Right hindlimb (tissue), 1 donor: ENCODE results near the gene CACNA2D3.

Experiments used
- DNase-seq: peaks from one replicate; pipeline ENCODE4 v3.0.0-alpha.2; 2018

The CACNA2D3 gene

DNA sequence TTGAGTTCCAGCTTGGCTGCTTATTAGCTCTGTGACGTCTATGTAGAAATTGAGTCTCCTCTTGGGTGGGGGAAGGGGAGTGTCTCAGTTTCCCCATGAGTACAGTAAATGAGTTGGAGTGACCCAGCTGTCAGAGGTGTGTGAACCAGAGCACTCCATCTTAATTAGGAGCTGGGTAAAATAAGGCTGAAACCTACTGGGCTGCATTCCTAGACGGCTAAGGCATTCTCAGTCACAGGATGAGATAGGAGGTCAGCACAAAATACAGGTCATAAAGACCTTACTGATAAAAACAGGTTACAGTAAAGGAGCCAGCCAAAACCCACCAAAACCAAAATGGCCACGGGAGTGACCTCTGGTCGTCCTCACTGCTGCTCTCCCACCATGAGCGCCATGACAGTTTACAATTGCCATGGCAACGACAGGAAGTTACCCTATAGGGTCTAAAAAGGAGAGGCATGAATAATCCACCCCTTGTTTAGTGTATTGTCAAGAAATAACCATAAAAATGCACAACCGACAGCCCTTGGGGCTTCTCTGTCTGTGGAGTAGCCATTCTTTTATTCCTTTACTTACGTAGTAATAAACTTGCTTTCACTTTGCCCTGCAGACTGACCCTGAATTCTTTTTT is 222.4 kb downstream of the CACNA2D3 start:
- DNase-seq: no peak

DNA sequence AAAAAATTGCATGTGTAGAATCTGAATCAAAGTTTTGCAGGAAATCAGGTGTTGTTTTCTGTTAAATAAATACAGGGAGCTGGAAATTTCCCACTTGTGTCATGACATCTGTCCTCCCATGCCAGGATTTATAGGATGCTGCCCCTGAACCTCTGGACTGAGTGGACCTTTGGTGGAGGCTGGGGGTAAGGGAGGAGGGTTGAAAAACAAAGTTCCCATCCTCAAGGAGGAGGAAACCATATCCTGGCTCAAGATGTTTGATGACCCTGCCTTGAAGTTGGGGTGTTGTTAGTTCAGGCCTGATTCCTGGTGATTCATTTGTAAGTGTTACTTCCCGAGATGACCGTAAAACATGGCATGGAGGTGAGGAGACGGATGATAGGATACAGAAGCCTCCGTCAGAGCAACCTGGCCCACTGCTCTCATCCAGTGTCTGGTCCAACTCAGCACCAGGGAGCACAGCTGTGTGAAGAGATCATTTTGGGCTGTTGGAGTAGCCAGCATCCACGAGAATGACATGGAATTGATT is 223.6 kb downstream of the CACNA2D3 start:
- DNase-seq: no peak

DNA sequence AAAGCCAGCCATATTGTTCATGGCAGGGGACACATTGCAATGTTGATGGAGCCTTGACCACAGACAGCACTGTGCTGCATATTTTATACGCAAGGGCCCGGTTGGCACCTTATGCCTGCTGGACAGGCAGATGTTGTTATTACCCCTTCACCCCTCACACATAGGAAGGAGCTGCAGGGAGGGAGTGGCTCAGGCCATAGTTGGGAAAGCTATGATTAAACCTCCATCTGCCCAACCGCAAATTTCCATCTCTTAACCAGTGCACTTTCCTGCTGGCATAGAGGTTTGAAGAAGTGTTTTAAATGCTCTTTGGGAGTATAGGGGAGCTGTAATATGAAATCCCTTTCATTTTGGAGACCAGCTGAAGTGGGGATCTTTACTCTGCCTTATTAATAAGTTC is 224.7 kb downstream of the CACNA2D3 start:
- DNase-seq: no peak

DNA sequence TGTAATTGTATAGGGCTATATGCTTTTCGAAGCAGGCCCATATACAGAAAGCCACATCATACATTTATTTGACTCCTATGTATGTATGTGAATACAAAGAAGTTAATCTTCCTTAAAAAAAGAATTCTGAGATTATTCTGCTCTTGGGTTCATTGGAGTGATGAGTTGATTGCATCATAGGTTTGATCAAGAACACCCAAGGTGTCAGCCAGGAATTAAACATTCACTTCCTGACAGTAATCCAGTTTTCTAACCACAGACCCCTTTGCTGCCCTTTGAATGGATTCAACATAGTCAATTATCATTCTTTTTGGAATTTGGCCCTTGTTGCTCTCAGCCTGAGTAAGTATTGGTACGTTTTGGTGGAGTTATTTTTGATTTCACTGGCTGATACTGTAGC is 225.6 kb downstream of the CACNA2D3 start:
- no peak for DNase-seq

DNA sequence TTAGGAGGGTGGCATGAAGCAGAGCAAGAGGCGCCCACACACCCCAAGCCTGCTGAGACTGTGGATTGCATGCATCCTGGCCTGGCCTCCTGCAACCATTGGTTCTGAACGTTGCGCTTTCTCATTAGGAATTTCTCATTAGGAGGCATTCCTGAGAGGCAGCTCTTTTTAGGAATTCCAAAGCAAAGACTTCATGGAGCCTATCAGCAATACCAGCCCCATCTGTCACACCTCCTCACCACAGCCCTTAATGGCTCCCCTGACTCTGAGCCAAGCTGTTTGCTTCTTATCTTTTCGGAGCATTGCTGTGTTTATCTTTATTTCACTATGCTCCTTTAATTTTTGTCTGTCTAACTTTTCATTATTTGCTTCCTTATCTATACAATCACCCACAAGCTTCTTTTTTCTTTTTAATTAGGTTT is 226.9 kb downstream of the CACNA2D3 start:
- no peak for DNase-seq

DNA sequence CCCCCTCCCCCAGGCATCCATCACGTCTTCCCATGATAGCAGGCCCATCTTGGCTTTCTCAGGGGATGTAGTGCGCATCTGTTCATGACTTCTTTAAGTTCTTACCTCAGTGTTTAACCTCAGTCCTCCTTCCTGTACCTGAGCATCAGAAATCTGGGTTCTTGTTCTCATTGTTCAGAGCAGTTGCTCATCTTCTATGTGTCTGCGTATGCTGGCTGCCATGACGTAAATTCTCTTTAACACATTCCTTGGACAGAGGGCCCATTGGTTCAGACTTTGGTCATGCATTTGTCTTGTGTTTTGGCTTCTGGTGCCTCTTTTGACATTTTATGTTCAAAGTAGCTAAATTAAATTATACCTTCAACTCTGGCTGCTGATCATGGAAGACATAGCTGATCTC is 227.3 kb downstream of the CACNA2D3 start:
- no peak for DNase-seq

DNA sequence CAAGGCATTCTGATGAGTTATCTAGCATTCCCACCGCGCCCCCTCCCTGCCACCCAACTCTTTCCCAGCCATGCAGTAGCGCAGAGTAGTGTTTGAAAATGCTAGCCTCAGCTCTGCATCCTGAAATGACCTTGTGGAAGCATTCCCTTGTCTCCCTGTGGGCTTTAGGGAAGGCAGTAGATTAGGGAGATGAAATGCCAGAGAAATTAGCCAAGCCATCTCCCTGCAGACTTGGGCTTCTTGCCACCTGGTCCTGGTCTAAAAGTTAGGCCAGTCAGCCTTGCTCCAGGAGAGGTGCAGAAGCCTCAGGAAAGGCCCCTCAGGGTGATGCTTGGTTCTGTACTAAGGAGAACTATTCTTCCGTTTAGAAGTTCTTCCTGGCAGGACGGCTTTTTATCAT is 231.2 kb downstream of the CACNA2D3 start:
- DNase-seq: no peak

DNA sequence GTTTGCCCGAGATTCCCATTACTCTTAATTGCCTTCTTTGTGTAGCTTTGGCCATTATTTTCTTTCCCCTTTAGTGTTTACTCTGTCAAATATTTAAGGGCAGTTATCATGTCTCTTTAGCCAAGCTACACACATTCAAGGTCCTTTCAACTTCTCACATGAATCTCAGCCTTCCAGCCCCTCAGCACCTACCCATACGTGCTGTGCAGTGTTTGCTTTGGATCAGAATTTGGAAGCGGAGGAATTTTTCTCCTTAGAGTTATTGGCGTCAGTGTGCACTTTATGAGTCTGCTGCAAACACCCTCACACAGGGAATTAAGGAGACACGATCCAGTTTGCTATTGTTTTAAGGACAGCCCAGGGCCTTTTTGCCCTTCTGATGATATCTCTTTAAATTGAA is 231.6 kb downstream of the CACNA2D3 start:
- DNase-seq: peak; percentile 41

DNA sequence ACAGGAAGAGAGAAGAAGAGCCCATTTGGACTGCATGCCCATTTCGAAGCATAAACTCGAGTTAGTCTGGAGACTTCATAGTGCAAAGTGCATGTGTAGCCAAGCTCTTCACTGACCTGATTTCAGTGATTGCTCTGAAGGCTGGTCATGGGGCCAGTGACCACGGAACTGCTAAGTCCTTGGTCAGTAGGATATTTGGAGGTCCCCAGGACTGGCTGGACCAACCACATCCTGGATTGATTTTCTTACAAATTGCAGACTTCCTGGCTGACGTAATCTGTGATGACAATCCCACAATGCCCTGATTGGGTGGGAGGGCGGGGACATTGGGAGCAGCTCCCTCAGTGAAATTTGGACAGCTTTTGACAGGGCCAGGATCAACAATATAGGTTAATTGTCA is 233.4 kb downstream of the CACNA2D3 start:
- DNase-seq: no peak

DNA sequence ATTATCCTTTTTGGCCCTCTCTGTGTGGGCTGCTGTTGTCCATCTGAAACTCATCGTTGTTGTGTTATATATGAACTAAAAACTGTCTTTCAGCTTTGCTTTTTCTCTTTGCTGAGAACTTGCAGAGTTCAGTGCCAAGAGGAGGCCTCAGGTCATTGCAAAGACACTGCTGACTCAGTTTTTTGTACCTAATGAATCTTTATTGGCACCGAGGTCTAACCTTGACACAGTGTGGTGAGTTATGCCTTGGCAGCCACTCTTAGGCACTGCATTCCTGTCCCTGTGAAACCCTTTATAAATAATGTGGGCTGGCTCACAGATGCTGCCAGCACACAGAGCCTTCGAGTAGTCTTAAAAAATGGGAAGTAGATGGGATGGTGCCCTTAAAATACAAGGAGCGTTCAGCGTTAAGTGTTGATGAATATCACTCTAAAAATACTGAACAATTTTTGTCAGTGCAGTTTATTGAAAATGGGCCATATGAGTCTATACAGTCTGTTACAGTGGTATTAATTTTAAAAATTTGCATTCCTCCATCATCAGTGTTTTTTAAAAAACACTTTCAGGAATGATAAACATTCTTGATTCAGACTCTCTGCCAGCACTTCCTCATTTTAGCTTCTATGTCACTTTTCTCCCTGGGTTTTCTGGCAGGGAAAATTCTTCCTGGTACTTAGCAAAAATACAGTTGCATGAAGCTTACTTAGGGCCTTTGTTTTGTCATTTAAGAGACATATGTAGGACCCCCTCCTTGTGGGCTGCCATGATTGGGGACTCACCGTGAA is 234.1 kb downstream of the CACNA2D3 start:
- peak; percentile 47 for DNase-seq

DNA sequence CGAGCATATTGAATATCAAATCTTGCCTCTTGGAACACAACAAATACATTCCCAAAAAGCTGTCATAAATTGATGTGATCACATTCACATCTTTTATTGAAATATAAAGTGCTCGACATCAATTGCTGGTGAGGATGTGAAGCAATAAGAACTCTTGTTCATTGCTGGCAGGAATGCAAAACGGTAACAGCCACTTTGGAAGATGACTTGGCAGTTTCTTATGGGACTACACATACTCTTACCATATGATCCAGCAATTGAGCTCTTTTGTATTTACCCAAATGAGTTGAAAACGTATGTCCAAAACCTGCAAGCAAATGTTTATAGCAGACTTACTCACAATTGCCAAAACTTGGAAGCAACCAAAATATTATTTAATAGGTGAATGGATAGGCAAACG is 234.9 kb downstream of the CACNA2D3 start:
- no peak for DNase-seq

DNA sequence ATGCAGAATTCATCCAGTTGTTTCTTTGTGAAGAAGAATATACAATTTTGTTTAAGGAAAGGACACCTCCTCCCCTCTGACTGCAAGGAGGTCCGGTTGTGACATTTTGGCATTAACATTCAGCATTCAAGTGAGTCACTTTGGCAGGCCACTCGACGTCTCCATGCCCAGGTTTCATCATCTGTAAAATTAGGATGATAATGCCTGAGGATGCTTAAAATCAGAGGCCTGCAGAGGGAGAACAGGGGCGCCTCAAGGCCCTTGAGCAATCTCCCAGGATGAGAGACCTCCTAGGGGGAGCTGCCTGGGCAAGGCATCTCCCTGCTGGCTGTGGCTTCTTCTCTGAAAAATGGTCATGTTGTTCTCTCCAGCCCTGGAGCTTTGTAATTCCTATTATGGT is 236.0 kb downstream of the CACNA2D3 start:
- DNase-seq: no peak

DNA sequence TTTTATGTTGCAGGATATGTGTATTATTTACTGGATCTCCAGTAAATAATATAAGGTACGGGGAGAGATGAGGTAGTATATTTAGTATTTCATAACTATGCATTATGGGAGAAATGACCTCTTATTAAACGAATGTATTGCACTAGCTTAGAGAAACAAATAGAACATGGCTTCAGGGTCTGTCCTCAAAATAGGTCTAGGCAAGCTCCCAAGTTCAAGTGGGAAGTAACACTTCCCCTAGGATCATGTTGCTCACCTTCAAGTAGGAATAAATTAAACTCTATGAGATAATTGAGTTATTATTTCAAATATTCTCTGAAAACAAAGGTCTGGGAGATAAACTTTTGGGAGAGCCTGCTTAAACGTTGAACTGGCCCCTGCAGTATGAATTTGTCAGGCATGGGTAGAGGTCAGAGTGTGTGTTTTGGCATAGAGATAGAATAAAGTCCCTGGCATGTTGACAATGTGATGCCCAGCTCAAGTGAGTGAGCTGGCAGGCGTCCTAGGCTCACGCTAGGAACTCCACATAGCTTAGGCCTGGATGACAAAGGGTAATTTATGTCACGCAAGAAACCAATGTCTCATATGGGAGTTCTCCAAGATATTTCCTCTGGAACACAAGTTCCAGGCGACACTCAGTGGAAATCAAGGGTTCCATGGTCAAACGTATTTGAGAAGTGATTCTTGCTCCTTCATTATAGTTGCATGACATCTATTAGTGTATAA is 236.8 kb downstream of the CACNA2D3 start:
- no peak for DNase-seq

DNA sequence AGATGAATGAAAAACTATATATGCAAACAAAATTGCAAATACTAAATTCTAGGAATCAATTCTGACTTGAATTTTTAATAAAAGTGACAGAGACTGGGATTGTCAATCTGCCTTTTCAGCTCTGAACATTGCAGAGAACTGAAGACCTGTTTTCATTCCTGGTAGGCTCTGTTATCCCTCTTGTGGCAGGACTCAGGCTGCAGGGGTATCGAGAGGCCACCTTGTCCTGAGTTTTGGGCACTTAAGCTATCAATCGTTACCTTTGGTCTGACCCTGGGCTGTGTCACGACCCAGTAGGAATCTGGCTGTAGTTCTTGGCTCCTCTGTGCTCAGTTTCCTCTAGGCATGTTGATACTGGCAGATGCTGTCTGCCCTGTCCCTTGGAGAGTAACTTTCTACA is 238.0 kb downstream of the CACNA2D3 start:
- no peak for DNase-seq

DNA sequence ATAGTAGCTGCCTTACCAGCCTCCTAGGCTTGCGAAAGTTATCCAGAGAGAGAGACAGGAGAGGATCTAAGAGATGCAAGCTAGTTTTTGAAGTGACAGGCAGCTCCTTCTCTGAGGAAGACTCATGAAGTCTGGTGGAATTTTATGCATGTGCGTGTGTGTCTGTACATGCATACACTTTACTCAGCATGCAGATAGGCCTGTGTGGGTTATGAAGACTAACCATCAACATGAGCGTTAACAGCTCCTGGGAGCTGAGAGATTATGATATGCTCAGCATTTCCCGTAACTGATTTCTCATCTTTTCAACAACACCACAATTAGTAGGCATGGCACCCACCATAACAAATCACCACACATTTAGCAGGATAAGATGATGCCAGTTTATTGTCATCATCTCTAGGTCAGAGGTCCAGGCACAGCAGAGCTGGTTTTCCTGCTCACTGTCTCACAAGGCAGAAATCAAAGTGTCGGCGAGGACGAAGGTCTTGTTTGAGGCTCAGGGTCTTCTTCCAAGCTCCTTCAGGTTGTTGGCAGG is 239.5 kb downstream of the CACNA2D3 start:
- DNase-seq: no peak

DNA sequence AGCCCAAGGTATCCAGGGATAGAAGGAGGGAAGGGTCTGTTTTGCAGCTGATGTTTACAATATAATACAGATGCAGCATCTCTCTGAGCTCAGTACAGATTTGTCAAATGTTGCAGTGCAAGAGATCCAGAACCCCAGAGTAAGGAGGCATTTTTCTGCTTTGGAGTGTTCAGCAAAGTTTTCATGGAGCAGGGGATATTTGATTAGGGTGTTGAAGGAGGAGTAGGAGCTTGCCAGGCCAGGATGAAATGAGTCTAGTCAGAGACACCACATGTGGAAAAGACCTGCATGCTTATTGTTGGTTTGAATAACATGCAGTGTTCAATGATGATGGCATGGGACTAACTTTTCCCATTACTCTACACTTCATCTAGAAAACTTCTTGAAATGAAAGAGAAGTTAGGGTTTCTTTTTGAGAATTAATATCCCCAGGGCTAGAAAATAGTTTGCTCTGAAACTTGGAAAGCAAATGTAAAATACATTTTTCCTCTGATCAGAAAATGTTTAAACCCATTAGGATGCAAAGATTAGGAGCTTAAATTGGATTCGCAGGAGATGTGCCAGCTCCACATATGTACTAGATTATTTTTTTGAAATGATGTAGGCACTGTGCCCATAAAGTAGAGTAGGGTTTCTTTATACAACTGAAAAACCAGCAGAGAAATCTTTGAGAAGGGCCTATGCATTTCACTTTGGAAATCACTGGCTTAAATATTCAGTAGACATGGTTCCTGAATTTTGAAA is 243.8 kb downstream of the CACNA2D3 start:
- DNase-seq: no peak

DNA sequence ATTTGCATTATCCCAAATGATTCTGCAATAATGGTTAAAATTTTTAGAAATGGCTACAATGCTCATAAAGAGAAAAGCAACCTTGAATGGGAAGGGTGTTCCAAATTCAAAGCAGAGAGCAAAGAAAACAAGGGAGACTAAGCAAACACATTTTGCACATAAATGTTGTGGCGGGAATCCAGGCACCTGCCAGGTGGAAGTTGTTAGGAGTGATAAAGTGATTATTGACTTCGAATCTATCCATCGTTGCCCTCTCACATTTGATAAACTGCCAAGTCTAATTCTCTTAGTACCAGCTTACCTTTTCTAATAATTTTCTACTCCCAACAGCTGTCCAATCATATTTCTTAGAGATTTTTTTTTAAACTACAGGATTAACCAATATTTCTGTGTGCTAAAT is 244.5 kb downstream of the CACNA2D3 start:
- no peak for DNase-seq

DNA sequence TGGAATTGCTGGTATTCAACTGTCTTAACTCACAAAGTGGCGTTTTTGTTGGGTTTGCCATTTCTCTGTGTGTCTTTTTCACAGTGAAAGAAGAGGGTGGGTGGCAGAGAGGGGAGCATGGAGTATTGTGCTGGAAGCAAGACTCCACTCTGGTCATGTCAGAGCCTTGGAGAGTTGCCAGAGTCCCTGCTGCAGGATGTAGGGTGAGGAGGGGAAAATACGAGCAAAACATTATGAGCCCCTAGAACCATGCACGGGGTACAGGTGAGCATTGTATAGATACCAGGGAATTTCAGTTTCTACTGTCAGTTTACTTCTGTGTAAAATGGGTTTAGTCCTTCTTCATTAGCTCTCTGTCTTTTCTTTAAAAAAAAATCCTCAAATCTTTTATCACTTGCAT is 249.9 kb downstream of the CACNA2D3 start:
- no peak for DNase-seq

DNA sequence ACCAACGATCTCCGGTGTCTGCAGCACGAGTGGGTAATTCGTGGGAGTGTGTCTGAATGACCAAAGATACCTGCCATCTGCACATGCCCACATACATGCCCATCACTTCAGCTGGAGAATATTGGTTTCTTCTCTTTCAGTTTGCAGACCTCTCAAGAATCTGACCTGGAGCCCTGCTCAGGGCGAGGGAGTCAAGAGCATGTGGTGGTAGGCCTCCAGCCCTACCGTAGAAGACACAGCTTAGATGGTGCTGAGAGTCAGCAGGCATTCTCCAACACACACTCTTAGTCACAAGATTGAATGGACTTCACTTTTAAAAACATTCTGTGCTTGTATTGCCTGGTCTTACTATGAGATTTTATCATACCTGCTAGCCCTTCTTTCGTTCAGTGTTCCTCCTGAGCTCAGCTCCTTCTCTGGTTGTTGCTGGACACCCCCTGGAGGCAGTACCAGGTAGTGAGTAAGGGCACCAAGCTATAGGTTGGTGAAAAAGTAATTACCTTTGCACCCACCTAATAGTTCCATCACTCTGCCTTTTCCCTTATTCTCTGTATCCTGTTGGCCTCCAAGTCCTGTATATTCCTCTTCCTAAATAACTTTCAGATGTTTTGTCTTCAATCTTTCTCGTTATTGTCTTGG is 252.0 kb downstream of the CACNA2D3 start:
- no peak for DNase-seq

DNA sequence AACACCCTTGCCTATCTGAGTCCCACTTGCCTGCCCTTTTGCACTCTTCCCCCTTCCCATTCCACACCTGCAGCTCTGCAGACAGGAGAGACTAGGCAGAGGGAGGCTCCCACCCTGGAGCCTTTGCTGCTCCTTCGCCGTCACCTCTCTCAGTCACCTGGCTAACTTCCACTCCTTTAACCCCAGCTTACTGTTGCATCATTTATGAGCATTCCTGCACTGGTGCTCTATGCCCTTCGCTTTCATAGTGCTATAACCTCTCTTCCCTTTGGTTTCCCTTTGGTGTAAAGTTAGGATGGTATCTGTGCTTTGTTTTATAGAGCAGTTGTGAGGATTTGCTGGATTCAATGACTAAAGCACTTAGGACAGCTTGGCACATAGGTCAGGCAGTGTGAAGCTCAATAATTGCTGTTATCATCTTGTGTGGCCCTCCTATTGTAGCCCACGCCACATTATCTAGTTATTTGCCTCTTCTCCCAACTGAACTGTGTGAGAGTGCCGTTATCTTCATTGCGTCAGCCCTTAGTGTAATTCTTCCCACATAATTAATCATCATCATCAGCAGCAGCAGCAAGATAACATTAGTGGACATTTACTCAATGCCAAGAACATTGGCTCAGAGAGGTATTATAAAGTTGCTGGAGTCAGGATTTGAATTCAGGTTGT is 253.9 kb downstream of the CACNA2D3 start:
- DNase-seq: no peak

DNA sequence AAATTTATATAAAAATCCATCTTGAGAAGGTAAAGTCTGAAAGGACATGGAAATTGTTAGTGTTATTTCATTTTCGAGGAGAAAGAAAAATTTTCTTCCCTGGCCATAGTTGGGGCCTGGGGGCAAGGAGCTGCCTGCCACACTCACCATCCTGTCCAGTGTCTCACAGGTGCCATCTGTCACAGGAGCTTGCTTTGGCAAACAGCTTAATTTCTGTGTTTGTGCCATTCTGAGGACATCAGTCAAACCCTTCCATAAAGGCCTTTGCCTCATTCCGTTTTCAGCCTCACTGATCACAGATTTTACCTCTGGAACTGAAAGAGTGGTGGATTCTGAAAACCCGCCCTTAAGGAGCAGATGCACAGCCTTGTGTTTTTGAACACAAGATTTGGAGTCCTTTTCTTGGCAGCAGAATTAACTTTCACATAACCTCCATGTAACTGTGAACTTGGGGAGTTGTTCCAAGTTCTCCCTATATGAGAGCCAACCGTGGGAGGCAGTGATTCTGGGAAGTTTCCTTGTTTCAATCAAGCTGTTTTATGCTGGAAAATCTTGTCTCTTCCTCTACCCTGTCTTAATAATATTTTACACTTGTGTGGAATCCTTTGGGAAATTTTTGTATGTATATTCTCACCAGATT is 254.7 kb downstream of the CACNA2D3 start:
- peak; percentile 49 for DNase-seq
